LoVo (cell line): Measurements from ENCODE around the gene AURKAIP1.
"Not testable (repeated sequence)": the region's sequence is repeated elsewhere in the genome, so short reads cannot be mapped to it uniquely, and the experiment has no call there.

ENCODE experiments used
- DNase-seq: peaks from one replicate; pipeline ENCODE4 v3.0.0-alpha.2; 2016; ENCODE audit warnings: low spot score

Gene AURKAIP1

DNA sequence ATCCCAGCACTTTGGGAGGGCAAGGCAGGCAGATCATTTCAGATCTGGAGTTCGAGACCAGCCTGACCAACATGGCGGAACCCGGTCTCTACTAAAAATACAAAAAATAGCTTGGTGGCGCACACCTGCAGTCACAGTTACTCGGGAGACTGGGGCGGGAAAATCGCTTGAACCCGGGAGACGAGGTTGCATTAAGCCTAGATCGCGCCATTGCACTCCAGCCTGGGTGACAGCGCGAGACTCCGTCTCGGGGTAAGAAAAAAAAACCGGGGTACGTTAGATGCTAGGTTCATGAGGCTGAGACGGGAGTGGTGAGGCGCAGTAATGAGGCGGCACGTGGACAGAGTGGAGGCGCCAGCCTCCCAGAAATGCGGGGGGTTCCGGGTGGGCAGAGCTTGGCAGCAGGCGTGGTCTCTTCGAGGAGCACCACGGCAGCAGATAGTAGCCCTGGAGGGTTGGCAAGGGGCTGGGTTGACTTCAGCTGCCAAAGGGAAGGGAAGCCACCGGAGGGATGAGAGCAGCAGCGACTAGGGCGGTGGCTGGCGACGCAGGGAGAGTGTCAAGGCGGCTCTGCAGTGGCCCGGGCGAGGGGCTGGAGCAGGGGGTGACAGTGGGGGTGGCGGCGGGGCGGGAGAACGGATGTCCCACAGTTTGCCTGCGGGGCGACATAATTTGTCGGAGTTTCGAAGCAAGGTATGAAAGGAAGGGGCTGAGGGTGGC, 31.3 kb upstream of the AURKAIP1 start:
- DNase-seq = no peak

- DNase-seq = no peak
These were observed 28.6 kb upstream of the AURKAIP1 start for GRCh38 chr1:1403653-1404052.

GRCh38 chr1:1402901-1403392, 27.9 kb upstream of the AURKAIP1 start:
- not testable (repeated sequence) for DNase-seq

GRCh38 chr1:1402072-1402900, 27.3 kb upstream of the AURKAIP1 start:
- peak; percentile 37 for DNase-seq

- DNase-seq = no peak
These were observed 26.5 kb upstream of the AURKAIP1 start for GRCh38 chr1:1401457-1402010.

DNA sequence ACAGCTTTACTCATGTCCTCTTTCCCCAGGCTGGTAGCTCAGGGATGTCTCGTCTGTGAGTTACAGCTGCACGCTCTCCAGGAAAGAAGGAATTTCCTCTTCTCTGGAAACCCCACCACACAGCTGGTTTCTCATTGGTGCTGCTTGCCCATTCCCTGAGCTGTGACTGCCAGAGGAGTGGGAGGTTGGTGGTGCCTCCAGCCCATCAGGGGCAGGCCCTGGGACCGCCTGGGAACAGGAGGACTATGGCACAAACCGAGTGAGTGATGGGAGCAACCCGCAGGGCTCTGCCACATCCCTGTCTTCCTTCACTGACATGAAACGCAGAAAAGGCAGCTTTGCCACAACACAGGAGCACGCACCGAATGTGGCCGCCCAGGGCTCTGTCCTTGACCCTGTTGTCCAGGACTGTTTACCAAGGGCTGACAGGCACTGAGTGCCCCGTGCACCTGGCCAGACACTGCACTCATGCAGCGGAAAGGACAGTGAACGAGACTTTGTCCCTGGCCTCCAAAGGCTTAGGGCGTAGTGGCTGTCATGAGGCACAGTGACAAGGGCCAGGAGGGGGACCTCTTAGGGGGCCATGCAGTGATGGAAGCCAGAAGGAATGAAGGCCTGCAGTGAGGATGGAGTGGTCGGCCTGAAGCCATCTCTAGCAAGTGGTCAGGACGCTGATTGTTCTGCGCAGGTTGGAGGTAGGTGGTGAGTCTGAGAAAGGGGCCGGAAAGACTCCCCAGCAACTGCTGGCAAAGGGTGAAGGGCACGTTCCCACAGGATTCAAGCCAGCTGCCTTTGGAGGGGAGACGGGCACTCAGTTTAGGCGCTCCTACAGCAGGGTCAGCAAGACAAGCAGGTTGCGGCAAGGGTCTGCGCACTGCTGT, 25.8 kb upstream of the AURKAIP1 start:
- DNase-seq = no peak

DNA sequence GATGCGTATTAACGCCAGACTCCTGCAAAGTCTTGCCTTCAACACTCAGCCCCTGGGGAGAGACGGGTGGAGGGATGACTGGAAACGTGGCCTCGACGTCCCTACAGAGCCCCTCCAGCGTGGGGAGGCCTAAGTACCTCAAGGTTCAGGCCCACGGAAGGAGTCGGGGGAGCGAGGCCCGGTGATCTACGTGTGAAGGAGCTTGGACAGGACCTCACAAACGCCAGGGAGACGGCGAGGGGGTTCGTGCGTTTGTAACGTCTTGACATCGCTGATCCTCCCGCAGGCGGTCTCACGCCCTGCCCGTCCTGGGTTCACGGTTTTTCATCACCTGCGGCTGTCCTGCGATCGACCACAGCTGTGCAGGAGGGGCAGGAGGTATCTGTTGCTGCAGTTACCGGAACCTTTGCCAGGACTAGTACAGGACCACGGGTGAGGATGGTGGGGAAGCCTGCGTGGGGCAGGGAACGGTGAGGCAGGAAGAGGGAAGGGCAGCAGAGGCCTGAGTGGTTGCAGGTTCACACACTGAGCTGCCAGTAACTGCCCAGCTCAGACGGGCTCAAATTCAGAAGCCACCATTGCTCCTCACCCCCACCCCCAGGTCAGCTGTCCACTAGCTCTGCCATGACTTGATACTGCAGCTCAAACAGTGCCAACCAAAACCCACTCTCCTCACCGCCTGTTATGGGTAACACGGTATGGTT, 25.0 kb upstream of the AURKAIP1 start:
- no peak for DNase-seq

DNA sequence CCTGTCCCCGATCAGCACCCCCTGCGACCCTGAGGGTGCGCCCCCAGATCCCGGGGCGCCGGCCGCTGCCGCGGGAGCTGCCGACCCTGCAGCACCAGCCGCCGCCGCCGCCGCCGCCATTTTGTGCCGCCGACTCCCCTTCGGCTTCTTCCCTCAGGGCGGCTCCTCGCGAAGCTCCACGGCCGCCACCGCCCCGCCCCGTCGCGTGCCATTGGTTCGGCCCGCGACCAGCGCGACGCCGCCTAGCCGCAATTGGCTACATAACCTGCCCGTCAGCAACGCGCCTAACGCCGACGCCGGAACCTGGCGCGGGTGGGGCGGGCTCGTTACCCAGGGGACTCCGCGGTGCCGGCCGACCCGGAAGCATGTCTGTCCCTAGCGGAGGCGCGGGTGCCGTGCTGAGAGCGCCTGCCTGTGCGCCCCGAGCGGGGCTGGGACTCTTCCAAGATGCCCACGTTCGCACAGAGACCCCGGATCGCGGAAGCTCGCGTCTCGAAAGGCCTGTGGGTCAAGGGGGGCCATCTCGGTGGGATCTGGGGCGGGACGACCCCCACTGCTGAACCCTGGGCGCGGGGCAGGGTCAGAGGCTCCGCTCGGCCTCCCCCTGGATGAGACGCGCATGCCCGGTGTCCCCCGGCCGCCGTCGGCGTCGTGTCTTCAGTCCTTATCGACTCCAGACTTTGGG, 24.3 kb upstream of the AURKAIP1 start, which contains the start of gene CCNL2:
Gene CCNL2, minus strand, starts transcription at position 149 of the 685 bp plus-strand sequence. Its CDS starts 29 bp downstream, at position 120.
- DNase-seq = peak; percentile 97

GRCh38 chr1:1398677-1399186, 23.7 kb upstream of the AURKAIP1 start:
- DNase-seq = no peak

GRCh38 chr1:1397839-1398523, 23.0 kb upstream of the AURKAIP1 start:
- DNase-seq = no peak

GRCh38 chr1:1395166-1395565, 20.2 kb upstream of the AURKAIP1 start:
- no peak for DNase-seq

DNA sequence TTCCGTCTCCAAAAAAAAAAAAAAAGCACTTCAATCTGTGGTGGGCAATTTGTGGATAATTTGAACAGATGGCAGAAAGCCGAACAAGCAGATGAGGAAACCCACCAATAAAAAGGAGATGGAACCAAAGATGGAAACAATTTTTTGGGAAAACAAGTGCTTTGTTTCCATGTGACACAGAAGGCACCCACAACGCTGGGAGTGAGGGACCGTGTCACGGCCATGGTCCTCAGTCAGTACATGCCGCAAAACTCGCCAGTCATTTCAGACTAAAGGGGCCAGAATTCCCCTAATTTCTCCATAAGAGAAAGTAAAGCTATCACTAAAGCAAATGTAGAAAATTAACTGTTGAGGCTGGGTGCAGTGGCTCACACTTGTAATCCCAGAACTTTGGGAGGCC, 19.1 kb upstream of the AURKAIP1 start:
- DNase-seq = no peak

- no peak for DNase-seq
These were observed 18.4 kb upstream of the AURKAIP1 start for GRCh38 chr1:1393428-1393827.

DNA sequence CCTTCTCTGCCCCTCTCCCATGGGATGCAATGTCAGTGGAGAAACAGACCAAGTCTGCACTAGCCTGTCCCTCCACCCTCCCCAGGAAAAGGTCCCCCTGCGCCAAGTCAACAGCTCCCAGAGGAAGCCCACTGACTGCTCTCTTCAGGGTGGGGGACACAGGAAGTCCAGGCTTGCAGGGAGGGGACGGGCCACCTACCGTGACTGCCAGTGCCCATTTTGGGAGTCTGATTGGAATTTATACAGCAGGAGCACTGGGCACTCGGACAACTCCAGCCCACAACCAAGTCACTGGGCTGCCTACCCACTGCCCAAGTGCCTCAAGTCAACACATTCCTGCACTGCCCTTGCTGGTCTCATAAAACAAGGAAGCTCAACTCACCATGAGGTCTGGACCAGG, 18.0 kb upstream of the AURKAIP1 start:
- no peak for DNase-seq

DNA sequence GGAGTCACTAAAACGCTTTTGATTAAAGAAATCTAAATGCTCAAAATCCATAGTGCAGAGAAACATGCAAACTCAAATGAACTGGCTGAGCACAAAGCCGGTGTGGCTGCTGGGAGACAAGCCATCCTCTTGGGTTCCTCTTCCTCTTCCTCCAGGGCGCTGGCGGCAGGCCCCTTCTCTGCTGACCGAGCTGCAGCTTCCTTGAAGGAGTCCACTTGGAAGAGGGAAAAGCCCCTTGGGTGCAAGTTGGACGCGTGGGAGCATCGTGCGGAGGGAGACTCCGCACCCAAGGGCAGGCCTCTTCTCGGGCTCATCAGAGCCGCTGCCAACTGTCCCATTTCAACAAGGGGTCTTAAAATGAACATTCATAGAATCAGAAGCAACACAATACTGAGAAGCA, 16.2 kb upstream of the AURKAIP1 start:
- DNase-seq = no peak

DNA sequence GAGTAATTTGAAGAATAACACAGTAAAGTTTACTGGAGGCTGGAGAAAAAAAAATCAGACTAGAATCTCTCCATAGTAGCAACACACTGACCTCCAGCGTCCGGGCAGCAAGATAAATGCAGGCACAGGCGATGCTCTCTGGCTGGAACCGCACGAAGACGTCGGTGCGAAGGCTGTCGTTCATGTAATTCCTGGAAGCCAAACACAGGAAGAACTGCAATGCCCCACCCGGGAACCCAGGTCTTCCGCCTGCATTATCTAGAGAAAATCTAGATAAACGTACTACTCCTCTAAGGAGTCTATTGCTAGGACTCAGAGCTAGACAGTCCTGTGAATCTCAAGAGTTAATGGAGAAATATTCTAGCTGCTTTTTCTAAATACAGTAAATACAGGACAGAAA, 15.7 kb upstream of the AURKAIP1 start:
- DNase-seq = no peak

- DNase-seq = no peak
These were observed 13.1 kb upstream of the AURKAIP1 start for GRCh38 chr1:1388078-1388472.

DNA sequence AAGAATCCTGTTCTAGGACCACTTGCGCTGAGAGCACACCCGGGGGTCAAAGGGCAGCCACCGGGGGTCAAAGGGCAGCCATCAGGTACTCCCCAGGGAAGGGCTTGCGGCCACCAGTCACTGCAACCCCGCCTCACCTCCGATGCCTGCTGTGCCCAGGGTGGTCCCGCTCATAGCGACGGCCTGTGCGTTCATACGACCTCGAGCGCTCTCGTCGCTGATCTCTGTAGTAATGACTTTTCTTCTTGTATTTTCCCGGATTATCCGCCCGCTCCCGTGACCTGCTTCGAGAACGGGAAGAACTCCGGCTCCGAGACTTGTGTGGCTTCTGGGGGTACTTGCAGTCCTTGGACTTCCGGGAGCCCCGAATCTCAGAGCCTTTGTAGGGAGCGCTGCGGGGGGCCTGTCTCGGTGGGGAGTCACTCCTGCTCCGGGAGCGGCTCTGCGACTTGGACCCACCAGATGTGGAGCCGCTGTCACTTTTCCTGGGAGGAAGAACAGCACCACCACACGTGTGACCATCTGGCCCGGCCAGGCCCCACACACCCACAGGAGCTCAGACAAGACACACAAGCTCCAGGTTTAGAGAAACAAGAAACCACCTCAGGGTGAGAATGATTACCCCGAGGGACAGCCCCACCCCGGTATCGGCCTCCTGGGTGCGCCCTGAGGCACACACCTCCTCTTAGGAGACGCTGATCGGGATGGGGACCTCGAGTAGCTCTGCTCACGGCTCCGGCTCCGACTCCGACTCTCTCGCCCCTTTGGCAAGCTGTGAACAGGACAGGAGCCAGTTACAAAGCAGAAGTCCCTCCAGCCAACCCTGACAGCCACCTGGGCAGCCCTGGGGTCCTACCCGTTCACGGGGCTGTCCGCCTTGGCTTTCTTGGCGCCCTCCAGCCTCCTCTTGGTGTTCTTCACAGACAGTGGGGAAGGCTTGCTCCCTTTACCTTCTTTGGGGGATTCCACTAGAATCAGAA, 12.4 kb upstream of the AURKAIP1 start:
- no peak for DNase-seq

GRCh38 chr1:1385931-1386330, 10.9 kb upstream of the AURKAIP1 start:
- no peak for DNase-seq
